Thymus (tissue), 11 donors: ENCODE results near the gene ZNF197. TPM values are rescaled to one million over a fixed set of nuclear protein-coding genes. Genes with fewer than 3 reads are reported as not detected.
"Not testable (repeated sequence)": the region's sequence is repeated elsewhere in the genome, so short reads cannot be mapped to it uniquely, and the experiment has no call there.

ENCODE experiments used
- DNase-seq, 9 donors: peaks; one replicate each; pipeline ENCODE4 v3.0.0-alpha.2; 2013; ENCODE audit warnings: low spot score in 9 of 9, low read depth in 6 of 9, missing footprints in 1 of 9
- H3K27ac ChIP-seq, 2 donors: one replicate each; pipeline ENCODE4 v1.5.1; 2013; ENCODE audit warnings: control low read depth in 1 of 2, low read depth in 1 of 2, low read length in 1 of 2, mild to moderate bottlenecking in 1 of 2, moderate library complexity in 1 of 2
- H3K27me3 ChIP-seq, 2 donors: one replicate each; pipeline ENCODE4 v1.5.1; 2013; ENCODE audit warnings: low read length in 1 of 2; ENCODE audit not compliant: control insufficient read depth in 2 of 2, insufficient read depth in 1 of 2
- H3K36me3 ChIP-seq, 2 donors: one replicate each; pipeline ENCODE4 v1.5.1; 2013; ENCODE audit warnings: low read length in 1 of 2, mild to moderate bottlenecking in 1 of 2, moderate library complexity in 1 of 2; ENCODE audit not compliant: control insufficient read depth in 2 of 2, insufficient read depth in 2 of 2
- H3K4me1 ChIP-seq, 2 donors: one replicate each; pipeline ENCODE4 v1.5.1; 2013; ENCODE audit warnings: low read length in 2 of 2; ENCODE audit not compliant: control insufficient read depth in 2 of 2, insufficient read depth in 2 of 2
- H3K4me3 ChIP-seq, 2 donors: one replicate each; pipeline ENCODE4 v1.5.1; 2013; ENCODE audit warnings: low read length in 2 of 2, control low read depth in 1 of 2, mild to moderate bottlenecking in 1 of 2
- H3K9me3 ChIP-seq, 2 donors: one replicate each; pipeline ENCODE4 v1.5.1; 2013; ENCODE audit warnings: low read length in 1 of 2, mild to moderate bottlenecking in 1 of 2; ENCODE audit not compliant: control insufficient read depth in 2 of 2, insufficient read depth in 1 of 2
- WGBS: extraction: QIAGEN DNeasy Blood & Tissue Kit; methylation state at CpG from one replicate; pipeline ENCODE4 v1.1.7; 2013; 5-methylcytosine and 5-hydroxymethylcytosine counted together
- polyA plus RNA-seq: library from polyadenylated mRNA; stranded (reverse); fragments of 200-250 nt; gene quantifications from one replicate; pipeline ENCODE4 v1.2.3, GENCODE V29; 2013
- total RNA-seq: library from RNA; stranded (reverse); fragments of 120-200 nt; gene quantifications from one replicate; pipeline ENCODE4 v1.2.4, GENCODE V29; 2013
- donor health status: healthy.

ZNF197 gene
- total and polyA plus RNA-seq, 2 donors: 13.2 to 13.8 TPM

GRCh38 chr3:44673466-44673865 is 48.6 kb downstream of the ZNF197 start:
- not testable (repeated sequence) for DNase-seq, H3K36me3 ChIP-seq, H3K4me1 ChIP-seq, H3K27ac ChIP-seq, H3K27me3 ChIP-seq, H3K4me3 ChIP-seq
- peaks cover 1 to 18% of the 10 kb centered on the region in 2 donors for H3K9me3 ChIP-seq
- 97% methylated on average over 8 of the region's 8 CpGs for WGBS

- no peak for DNase-seq
- H3K4me3 ChIP-seq: no peak overlapping the region
- H3K27me3 ChIP-seq: no peaks in the 10 kb centered on the region
- no peaks in the 10 kb centered on the region for H3K36me3 ChIP-seq
- H3K27ac ChIP-seq: no peak overlapping the region
- no peaks in the 10 kb centered on the region for H3K4me1 ChIP-seq
- 74% methylated on average over 2 of the region's 2 CpGs for WGBS
- peaks cover 1 to 18% of the 10 kb centered on the region in 2 donors for H3K9me3 ChIP-seq
Measured at GRCh38 chr3:44674211-44674610, 49.4 kb downstream of the ZNF197 start.

GRCh38 chr3:44678480-44679116 is 53.8 kb downstream of the ZNF197 start:
- no peaks in the 10 kb centered on the region for H3K27me3 ChIP-seq
- no peaks in the 10 kb centered on the region for H3K4me1 ChIP-seq
- no peaks in the 10 kb centered on the region for H3K36me3 ChIP-seq
- no peak overlapping the region for H3K27ac ChIP-seq
- 97% methylated on average over 5 of the region's 5 CpGs for WGBS
- H3K4me3 ChIP-seq: no peak overlapping the region
- DNase-seq: no peak
- H3K9me3 ChIP-seq: peaks cover 1 to 18% of the 10 kb centered on the region in 2 donors

GRCh38 chr3:44680921-44681455 is 56.2 kb downstream of the ZNF197 start:
- peaks cover 0 to 5% of the 10 kb centered on the region in 2 donors for H3K9me3 ChIP-seq
- no peak overlapping the region for H3K4me3 ChIP-seq
- peaks cover 0 to 3% of the 10 kb centered on the region in 2 donors for H3K27me3 ChIP-seq
- H3K27ac ChIP-seq: no peak overlapping the region
- DNase-seq: no peak
- peaks cover 0 to 5% of the 10 kb centered on the region in 2 donors for H3K36me3 ChIP-seq
- WGBS: 98% methylated on average over 4 of the region's 4 CpGs
- peaks cover 4 to 6% of the 10 kb centered on the region in 2 donors for H3K4me1 ChIP-seq

GRCh38 chr3:44682182-44682896 is 57.5 kb downstream of the ZNF197 start:
- Histone ChIP-seq H3K9me3 (peaks cover 0 to 5% of the 10 kb centered on the region in 2 donors), H3K4me1 (peaks cover 4 to 6% of the 10 kb centered on the region in 2 donors), H3K27ac (no peak overlapping the region), H3K27me3 (peaks cover 0 to 3% of the 10 kb centered on the region in 2 donors), H3K36me3 (peaks cover 0 to 5% of the 10 kb centered on the region in 2 donors), H3K4me3 (no peak overlapping the region)
- DNase-seq: no peak
- WGBS: 96% methylated on average over 2 of the region's 2 CpGs

- peaks cover 4 to 6% of the 10 kb centered on the region in 2 donors for H3K4me1 ChIP-seq
Measured at GRCh38 chr3:44685128-44685800, 60.4 kb downstream of the ZNF197 start.

GRCh38 chr3:44687898-44688297 is 63.1 kb downstream of the ZNF197 start:
- Histone ChIP-seq H3K4me1 (peaks cover 4 to 6% of the 10 kb centered on the region in 2 donors), H3K27me3 (peaks cover 0 to 3% of the 10 kb centered on the region in 2 donors), H3K27ac (no peak overlapping the region), H3K4me3 (no peak overlapping the region), H3K9me3 (peaks cover 0 to 5% of the 10 kb centered on the region in 2 donors), H3K36me3 (peaks cover 0 to 5% of the 10 kb centered on the region in 2 donors)
- no peak for DNase-seq
- 75% methylated on average over 1 of the region's 1 CpG for whole genome bisulfite sequencing

More at GRCh38 chr3:44685128-44685800, 60.4 kb downstream of the ZNF197 start:
- peaks cover 0 to 3% of the 10 kb centered on the region in 2 donors for H3K27me3 ChIP-seq
- peaks cover 0 to 5% of the 10 kb centered on the region in 2 donors for H3K36me3 ChIP-seq
- peak; percentile 29 to 83 (median 49) for DNase-seq
- no peak overlapping the region for H3K27ac ChIP-seq
- H3K4me3 ChIP-seq: peak overlapping the region; percentile 45 to 69
- H3K9me3 ChIP-seq: peaks cover 0 to 5% of the 10 kb centered on the region in 2 donors
- 5% methylated on average over 48 of the region's 48 CpGs for WGBS
